Effector memory CD8-positive, alpha-beta T cell (primary cell): Measurements from ENCODE around the gene KCTD2.
A peak's percentile ranks its signal among the peaks of the same experiment; 100 is the strongest.
"Not testable (repeated sequence)": the region's sequence is repeated elsewhere in the genome, so short reads cannot be mapped to it uniquely, and the experiment has no call there.

Experiments used
- ATAC-seq: fragments of 150-1000 bp; cut with Tn5 transposase; replicated peaks from 2 replicates; pipeline ENCODE4 v1.10.0; 2021; ENCODE audit warnings: mild to moderate bottlenecking, moderate library complexity
- DNase-seq, 3 experiments: peaks; one replicate each; pipeline ENCODE4 v3.0.0; 2021
- H3K27ac Mint-ChIP-seq, 2 donors: one replicate each; pipeline ENCODE4 v1.8.0; 2022; ENCODE audit warnings: mild to moderate bottlenecking in 2 of 2, mixed read lengths in 2 of 2, moderate library complexity in 2 of 2
- H3K27me3 Mint-ChIP-seq, 2 donors: one replicate each; pipeline ENCODE4 v1.8.0; 2022; ENCODE audit warnings: mixed read lengths in 2 of 2
- H3K36me3 Mint-ChIP-seq: one replicate; pipeline ENCODE4 v1.8.0; 2022; ENCODE audit warnings: mild to moderate bottlenecking, moderate library complexity, mixed read lengths; ENCODE audit not compliant: insufficient read depth
- H3K4me1 Mint-ChIP-seq, 2 donors: one replicate each; pipeline ENCODE4 v1.8.0; 2022; ENCODE audit warnings: low read depth in 2 of 2, mixed read lengths in 2 of 2
- H3K4me3 Mint-ChIP-seq, 2 donors: one replicate each; pipeline ENCODE4 v1.8.0; 2022; ENCODE audit warnings: mild to moderate bottlenecking in 2 of 2, mixed read lengths in 2 of 2, moderate library complexity in 2 of 2
- H3K9me3 Mint-ChIP-seq, 2 donors: one replicate each; pipeline ENCODE4 v1.8.0; 2022; ENCODE audit warnings: mixed read lengths in 2 of 2
- total RNA-seq, 9 experiments: gene quantifications; one replicate each; lab custom pipeline; 2026; lab: John Stamatoyannopoulos, UW

KCTD2 gene, protein sequence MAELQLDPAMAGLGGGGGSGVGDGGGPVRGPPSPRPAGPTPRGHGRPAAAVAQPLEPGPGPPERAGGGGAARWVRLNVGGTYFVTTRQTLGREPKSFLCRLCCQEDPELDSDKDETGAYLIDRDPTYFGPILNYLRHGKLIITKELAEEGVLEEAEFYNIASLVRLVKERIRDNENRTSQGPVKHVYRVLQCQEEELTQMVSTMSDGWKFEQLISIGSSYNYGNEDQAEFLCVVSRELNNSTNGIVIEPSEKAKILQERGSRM
- total RNA-seq = 32.4 to 75.7 (median 50.1) reads per million in 9 experiments

DNA sequence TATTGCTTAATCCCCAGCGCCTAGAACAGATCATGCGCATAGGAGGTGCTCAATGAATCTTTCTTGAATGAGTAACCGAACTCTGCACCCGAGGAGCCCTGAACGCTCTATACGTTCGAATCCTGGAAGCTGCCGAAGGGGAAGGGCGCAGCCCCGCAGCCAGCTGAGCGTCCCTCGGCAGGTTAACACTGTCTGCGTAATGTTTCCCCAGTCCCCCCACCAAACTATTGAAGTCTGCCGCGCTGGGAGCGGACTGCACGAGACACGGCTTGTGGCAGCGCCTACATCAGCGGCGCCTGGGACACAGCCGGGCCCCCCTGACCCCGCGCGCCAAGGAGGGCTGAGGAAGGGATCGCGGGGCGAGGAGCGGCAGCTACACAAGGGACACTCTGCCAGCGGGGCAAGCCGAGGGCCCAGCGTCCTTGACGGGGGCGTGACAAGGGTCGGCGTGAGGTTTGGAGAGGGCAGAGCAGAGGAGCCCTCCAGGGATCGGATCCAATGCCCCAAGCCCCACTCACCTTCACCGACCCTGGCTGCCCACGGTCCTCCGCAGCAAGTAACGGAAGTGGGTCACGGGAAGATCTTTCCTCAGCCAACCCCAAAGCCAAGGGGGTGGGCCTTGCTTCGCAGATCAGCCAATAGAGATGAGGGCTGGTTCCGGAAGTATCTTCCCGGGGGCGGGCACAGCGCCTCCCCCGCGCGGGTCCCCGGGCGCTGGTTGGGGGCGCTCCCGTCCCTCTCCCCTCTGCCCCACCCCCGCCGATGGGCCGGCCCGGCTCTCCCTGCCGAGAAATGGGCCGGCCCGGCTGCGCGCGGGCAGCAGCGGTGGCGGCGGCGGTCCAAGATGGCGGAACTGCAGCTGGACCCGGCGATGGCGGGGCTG, at the start of gene KCTD2, which contains the start of gene ATP5PD:
KCTD2 (plus strand) TSS at position 819 of the 883 bp plus-strand sequence; CDS start at position 845, 26 bp downstream.
ATP5PD (minus strand) TSS at position 563 of the 883 bp plus-strand sequence. CDS start 4,319 bp downstream, outside the sequence.
- no peaks in the 10 kb centered on the region for H3K27me3 Mint-ChIP-seq
- H3K4me1 Mint-ChIP-seq = peaks cover 21 to 38% of the 10 kb centered on the region in 2 donors
- DNase-seq (peak; percentile 91 to 92 (median 91)), ATAC-seq (peak; percentile 91)
- H3K36me3 Mint-ChIP-seq = peaks cover 31% of the 10 kb centered on the region
- peak within 1 kb of the TSS; percentile 95 to 100 for H3K4me3 Mint-ChIP-seq
- H3K9me3 Mint-ChIP-seq = no peaks in the 10 kb centered on the region
- H3K27ac Mint-ChIP-seq = peak within 1 kb of the TSS; percentile 95 to 97

DNA sequence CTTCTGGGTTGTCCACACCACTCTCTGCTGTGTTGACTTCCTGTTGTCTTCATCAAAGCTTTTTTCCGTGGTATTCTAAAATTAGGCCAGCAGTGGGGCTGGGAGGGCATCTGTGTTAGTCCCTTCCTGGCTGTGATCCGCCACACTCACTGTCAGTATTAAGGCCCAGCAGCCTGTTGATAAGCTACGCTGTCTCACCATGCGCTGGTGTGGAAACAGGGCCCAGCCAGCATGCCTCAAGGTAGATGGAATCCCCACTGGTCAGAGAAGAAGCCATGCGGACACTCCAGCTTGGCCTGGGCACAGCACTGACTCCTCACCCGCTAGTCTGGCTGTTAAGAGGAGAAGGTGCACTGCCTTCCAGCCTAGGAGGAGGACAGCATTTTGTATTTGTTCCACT, 48.2 kb upstream of the KCTD2 start:
- Mint-ChIP-seq H3K36me3 (peaks cover 4% of the 10 kb centered on the region), H3K4me1 (no peaks in the 10 kb centered on the region)

DNA sequence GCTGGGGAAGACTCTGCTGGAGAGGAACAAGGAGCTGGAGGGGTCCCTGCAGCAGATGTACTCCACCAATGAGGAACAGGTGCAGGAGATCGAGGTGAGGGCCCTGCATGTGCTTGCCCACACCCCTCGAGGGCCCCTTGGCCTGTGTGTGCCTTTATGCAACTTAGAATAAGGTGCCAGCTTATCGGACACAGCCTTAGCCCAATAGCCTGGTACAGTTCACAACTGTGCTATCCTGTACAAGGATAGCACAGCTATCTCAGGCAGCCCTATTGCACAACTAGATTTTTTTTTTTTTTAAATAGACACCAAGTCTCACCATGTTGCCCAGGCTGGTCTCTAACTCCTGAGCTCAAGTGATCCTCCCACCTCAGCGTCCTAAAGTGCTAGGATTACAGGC, 47.5 kb upstream of the KCTD2 start:
- Mint-ChIP-seq H3K36me3 (peaks cover 4% of the 10 kb centered on the region), H3K27ac (no peak overlapping the region), H3K27me3 (peaks cover 0 to 21% of the 10 kb centered on the region in 2 donors), H3K4me1 (no peaks in the 10 kb centered on the region), H3K4me3 (no peak overlapping the region), H3K9me3 (no peaks in the 10 kb centered on the region)
- ATAC-seq (no peak), DNase-seq (no peak)

More for the DNA sequence above, 48.2 kb upstream of the KCTD2 start:
- H3K27ac Mint-ChIP-seq = no peak overlapping the region
- ATAC-seq (no peak), DNase-seq (no peak)
- peaks cover 0 to 18% of the 10 kb centered on the region in 2 donors for H3K27me3 Mint-ChIP-seq
- H3K9me3 Mint-ChIP-seq = no peaks in the 10 kb centered on the region
- no peak overlapping the region for H3K4me3 Mint-ChIP-seq

DNA sequence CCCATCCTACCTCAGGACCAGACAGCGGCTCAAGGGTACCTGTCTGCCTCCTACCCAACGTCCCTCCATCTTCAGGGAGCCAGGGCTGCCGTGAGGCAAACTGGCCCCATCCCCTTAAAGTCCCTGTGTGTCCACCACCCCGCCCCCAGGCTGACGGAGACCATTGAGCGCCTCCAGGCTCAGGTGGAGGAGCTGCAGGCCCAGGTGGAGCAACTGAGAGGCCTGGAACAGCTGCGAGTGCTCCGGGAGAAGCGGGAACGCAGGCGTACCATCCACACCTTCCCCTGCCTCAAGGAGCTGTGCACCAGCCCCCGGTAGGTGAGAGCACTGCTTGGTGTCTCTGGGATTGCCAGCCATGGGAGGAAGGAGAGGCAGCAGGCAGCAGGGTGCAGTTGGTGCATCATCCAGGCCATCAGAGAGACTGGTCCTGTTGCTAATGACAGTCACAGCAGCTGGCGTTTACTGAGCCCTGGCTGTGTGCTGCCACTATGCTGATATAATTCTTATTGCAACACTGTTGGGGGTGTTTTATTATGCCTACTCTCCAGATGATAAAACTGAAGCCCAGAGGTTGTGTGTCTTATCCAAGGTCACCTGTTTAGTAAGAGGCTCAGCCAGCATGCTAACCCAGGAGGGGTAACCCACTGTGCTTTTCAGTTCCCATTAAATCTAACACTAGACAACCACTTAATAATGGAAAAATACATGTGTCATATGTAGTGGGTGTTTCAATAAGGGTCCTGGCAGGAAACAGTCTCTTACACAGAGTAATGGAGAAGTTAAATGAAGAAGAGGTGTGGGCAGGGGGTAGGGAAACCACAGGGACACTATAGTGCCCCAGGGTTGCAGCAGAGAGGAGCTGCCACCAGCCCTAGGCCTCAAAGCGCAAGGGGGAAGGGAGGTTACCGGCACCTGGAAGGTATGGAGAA, 44.8 kb upstream of the KCTD2 start:
- H3K4me3 Mint-ChIP-seq = no peak overlapping the region
- H3K4me1 Mint-ChIP-seq = no peaks in the 10 kb centered on the region
- ATAC-seq (no peak), DNase-seq (no peak)
- H3K27me3 Mint-ChIP-seq = peaks cover 0 to 32% of the 10 kb centered on the region in 2 donors
- H3K27ac Mint-ChIP-seq = no peak overlapping the region
- H3K9me3 Mint-ChIP-seq = no peaks in the 10 kb centered on the region
- H3K36me3 Mint-ChIP-seq = peaks cover 4% of the 10 kb centered on the region

DNA sequence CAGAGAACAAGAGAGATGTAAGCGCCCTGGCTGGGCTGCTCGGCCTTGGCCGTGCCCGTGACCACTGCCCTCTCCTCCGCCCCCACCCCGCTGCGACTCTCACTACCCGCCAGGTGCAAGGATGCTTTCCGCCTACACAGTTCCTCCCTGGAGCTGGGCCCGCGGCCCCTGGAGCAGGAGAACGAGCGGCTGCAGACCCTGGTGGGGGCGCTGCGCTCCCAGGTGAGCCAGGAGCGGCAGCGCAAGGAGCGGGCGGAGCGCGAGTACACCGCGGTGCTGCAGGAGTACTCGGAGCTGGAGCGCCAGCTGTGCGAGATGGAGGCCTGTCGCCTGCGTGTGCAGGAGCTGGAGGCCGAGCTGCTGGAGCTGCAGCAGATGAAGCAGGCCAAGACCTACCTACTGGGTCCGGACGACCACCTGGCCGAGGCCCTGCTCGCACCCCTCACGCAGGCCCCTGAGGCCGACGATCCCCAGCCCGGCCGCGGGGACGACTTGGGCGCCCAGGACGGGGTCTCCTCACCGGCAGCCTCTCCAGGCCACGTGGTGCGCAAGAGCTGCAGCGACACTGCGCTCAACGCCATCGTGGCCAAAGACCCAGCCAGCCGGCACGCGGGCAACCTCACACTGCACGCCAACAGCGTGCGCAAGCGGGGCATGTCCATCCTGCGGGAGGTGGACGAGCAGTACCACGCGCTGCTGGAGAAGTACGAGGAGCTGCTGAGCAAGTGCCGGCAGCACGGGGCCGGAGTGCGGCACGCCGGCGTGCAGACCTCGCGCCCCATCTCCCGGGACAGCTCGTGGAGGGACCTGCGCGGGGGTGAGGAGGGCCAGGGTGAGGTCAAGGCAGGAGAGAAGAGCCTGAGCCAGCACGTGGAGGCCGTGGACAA, 43.7 kb upstream of the KCTD2 start:
- no peaks in the 10 kb centered on the region for H3K4me1 Mint-ChIP-seq

DNA sequence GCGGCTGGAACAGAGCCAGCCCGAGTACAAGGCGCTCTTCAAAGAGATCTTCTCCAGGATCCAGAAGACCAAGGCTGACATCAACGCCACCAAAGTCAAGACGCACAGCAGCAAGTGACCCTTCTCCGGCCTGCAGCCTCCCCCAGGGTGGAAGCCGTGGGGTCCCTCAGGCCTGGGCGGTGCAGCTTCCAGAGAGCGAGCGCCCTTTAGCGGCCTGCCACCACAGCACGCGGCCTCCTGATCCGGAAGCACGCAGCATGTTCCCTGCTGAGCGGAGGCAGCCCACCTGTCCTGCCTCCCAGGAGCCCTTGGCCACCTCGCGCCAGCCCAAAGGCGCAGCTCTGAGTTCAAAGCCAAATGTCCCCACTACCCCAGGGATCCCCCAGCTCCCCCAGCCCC, 43.1 kb upstream of the KCTD2 start:
- Mint-ChIP-seq H3K36me3 (peaks cover 4% of the 10 kb centered on the region), H3K27ac (no peak overlapping the region), H3K27me3 (peaks cover 0 to 32% of the 10 kb centered on the region in 2 donors), H3K9me3 (no peaks in the 10 kb centered on the region), H3K4me3 (no peak overlapping the region), H3K4me1 (no peaks in the 10 kb centered on the region)
- ATAC-seq = no peak
- no peak for DNase-seq

More for the DNA sequence above, 43.7 kb upstream of the KCTD2 start:
- Mint-ChIP-seq H3K36me3 (peaks cover 4% of the 10 kb centered on the region), H3K27me3 (peaks cover 0 to 32% of the 10 kb centered on the region in 2 donors), H3K9me3 (no peaks in the 10 kb centered on the region), H3K27ac (no peak overlapping the region), H3K4me3 (no peak overlapping the region)
- DNase-seq = no peak
- ATAC-seq = no peak

DNA sequence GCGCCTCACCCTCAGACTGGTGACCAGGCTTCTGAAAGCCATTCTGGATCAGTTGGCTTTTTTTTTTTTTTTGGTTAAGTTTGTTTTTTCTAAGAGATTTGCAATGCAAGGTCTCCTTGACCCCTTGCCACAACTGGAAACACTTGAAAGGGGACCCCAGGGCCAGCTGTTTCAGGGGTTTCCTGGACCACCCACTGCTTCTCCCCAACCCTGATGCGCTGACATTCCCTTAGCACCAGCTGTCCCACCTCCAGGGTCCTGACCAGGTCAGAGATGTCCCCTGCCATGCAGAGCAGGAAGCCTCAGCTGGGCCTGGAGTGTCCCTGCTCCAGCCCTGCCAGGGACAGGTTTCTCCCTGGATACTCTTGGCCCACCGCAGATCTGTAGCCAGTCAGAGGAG, 42.7 kb upstream of the KCTD2 start:
- no peak overlapping the region for H3K4me3 Mint-ChIP-seq
- H3K4me1 Mint-ChIP-seq = no peaks in the 10 kb centered on the region
- no peak for ATAC-seq
- DNase-seq = no peak
- H3K36me3 Mint-ChIP-seq = peaks cover 4% of the 10 kb centered on the region
- H3K27ac Mint-ChIP-seq = no peak overlapping the region
- H3K27me3 Mint-ChIP-seq = peaks cover 0 to 32% of the 10 kb centered on the region in 2 donors
- no peaks in the 10 kb centered on the region for H3K9me3 Mint-ChIP-seq

DNA sequence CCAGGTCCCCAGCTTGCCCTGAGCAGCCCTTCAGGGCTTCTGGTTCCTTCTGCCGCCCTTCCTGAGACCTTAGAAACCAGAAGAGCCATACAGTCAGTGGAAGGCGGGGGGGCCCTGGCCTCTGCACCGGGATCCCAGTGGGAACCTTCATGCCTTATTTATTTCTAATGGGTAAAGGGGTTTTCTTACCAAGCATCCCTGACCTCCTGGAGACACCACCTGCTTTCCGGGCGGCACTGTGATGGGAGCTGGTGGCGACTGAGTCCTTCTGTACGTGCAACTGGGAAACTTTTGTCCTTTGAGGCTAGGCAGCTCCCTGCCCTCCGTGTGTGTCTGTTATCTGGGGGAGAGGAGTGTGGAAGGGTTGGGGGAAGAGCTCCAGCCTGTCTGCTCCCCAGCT, 41.7 kb upstream of the KCTD2 start:
- peaks cover 4% of the 10 kb centered on the region for H3K36me3 Mint-ChIP-seq
- H3K4me1 Mint-ChIP-seq = no peaks in the 10 kb centered on the region
- H3K4me3 Mint-ChIP-seq = no peak overlapping the region
- H3K27ac Mint-ChIP-seq = no peak overlapping the region
- peaks cover 0 to 32% of the 10 kb centered on the region in 2 donors for H3K27me3 Mint-ChIP-seq
- DNase-seq (no peak), ATAC-seq (no peak)
- no peaks in the 10 kb centered on the region for H3K9me3 Mint-ChIP-seq

DNA sequence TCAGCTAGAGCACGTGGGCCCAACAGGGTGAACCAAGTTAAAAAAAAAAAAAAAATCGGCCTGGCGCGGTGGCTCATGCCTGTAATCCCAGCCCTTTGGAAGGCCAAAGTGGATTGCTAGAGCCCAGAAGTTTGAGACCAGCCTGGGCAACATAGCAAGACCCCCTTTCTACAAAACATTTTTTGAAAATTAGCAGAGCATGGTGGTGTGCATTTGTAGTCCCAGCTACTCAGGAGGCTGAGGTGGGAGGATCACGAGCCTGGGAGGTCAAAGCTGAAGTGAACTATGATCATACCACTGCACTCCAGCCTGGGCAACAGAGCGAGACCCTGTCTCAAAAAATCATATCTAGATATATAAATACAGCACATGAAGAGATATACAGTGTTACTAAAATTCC, 40.9 kb upstream of the KCTD2 start:
- H3K4me3 Mint-ChIP-seq, H3K36me3 Mint-ChIP-seq, H3K4me1 Mint-ChIP-seq, H3K9me3 Mint-ChIP-seq, DNase-seq, ATAC-seq, H3K27ac Mint-ChIP-seq: not testable (repeated sequence)
- H3K27me3 Mint-ChIP-seq = peaks cover 0 to 32% of the 10 kb centered on the region in 2 donors

DNA sequence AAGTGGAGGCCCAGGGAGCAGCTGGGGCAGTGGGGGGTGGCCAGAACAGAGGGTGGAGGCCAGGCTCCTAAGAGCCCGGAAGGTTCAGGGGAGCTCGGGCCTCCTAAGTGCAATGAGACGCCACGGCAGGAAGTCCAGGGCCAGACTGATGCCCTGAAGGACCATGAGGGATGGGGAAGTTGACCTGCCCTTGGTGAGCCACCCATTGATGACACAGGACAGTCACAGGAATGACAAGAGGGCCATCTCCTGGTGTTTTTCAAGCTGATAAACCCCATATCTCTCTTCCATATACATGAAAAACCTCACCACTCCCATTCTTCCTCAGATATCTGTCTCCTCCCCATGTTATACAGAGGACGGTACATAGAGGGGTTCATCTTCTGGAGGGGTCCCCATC, 40.4 kb upstream of the KCTD2 start:
- Mint-ChIP-seq H3K27ac (no peak overlapping the region), H3K4me3 (no peak overlapping the region), H3K4me1 (peaks cover 0 to under 1% of the 10 kb centered on the region in 2 donors), H3K36me3 (no peaks in the 10 kb centered on the region), H3K27me3 (peaks cover 0 to 32% of the 10 kb centered on the region in 2 donors), H3K9me3 (no peaks in the 10 kb centered on the region)
- no peak for ATAC-seq
- no peak for DNase-seq

DNA sequence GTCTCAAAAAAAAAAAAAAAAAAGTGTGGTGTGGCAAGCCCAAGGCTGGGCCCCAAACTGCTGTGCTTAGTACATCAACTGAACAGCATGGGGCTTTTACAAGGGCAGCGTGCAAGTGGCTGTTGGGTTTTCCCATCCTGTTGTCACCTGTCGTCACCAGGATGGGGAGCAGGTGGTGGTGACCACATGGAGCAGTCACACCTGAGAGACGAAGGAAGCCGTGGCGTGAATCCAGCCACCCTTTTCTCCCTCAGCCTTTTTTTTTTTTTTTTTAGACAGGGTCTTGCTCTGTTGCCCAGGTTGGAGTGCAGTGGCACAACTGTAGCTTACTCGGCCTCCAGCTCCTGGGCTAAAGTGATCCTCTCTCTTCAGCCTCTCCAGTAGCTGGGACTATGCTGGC, 38.7 kb upstream of the KCTD2 start:
- H3K36me3 Mint-ChIP-seq = peaks cover 10% of the 10 kb centered on the region
- no peak overlapping the region for H3K27ac Mint-ChIP-seq
- H3K4me3 Mint-ChIP-seq = no peak overlapping the region
- H3K27me3 Mint-ChIP-seq = peaks cover 0 to 19% of the 10 kb centered on the region in 2 donors
- no peak for DNase-seq
- ATAC-seq = no peak
- H3K4me1 Mint-ChIP-seq = peaks cover 12% of the 10 kb centered on the region in 2 donors
- no peaks in the 10 kb centered on the region for H3K9me3 Mint-ChIP-seq

DNA sequence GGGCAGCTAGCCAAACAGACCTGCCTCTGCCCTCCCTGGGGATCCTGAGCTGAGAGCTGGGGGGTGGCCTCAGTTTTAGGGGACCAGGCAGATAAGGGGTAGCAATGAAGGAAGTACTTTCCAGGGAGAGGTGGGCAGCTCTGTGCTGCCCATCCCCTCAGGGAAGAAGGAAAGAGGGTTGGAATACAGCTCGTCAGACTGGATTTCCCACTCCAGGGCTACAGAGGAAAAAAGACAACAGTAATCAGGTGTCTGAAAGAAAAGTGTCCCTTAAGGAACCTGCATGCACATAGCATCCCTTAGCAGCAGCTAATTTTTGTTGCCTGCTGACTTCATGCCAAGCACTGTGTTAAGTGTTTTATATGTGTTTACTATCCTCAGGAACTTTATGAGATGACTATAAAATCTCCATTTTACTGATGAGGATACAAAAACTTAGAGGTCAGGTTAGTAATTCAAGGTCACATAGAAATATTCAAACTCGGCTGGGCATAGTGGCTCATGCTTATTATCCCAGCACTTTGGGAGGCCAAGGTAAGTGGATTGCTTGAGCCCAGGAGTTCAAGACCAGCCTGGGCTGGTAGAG, 37.8 kb upstream of the KCTD2 start:
- ATAC-seq (no peak), DNase-seq (no peak)
- H3K4me3 Mint-ChIP-seq = no peak overlapping the region
- peaks cover 10% of the 10 kb centered on the region for H3K36me3 Mint-ChIP-seq
- H3K9me3 Mint-ChIP-seq = no peaks in the 10 kb centered on the region
- H3K27ac Mint-ChIP-seq = no peak overlapping the region
- peaks cover 0 to 19% of the 10 kb centered on the region in 2 donors for H3K27me3 Mint-ChIP-seq
- peaks cover 18 to 20% of the 10 kb centered on the region in 2 donors for H3K4me1 Mint-ChIP-seq
